ENCODE data around the gene PLPPR4.

DNA sequence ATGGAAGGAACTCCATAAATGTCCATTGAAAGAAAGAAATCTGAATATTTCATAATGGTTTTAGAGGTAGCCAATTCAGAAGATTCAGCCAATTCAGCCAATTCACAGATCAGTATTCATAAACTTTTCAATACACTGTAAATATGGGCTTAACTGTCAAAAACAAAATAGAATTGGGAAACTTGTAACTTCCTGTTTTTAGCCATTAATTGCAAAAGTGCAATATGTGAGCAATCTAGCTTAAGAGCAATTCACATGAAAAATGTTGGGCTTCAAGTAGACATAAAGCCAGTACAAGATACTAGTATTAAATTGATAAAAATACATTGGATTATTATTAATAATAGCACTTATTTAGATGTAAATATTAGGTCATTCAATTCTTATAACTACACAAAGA, 27.5 kb upstream of the PLPPR4 start:
- no peak for TF ChIP-seq POLR2A (IDR thresholded peaks at IDR 0.05)
- TF ChIP-seq, protein P1, sequence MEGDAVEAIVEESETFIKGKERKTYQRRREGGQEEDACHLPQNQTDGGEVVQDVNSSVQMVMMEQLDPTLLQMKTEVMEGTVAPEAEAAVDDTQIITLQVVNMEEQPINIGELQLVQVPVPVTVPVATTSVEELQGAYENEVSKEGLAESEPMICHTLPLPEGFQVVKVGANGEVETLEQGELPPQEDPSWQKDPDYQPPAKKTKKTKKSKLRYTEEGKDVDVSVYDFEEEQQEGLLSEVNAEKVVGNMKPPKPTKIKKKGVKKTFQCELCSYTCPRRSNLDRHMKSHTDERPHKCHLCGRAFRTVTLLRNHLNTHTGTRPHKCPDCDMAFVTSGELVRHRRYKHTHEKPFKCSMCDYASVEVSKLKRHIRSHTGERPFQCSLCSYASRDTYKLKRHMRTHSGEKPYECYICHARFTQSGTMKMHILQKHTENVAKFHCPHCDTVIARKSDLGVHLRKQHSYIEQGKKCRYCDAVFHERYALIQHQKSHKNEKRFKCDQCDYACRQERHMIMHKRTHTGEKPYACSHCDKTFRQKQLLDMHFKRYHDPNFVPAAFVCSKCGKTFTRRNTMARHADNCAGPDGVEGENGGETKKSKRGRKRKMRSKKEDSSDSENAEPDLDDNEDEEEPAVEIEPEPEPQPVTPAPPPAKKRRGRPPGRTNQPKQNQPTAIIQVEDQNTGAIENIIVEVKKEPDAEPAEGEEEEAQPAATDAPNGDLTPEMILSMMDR (IDR thresholded peaks at IDR 0.05 in 8 of 11, conservative IDR thresholded peaks at IDR 0.05 in 3 of 11), result no peak
- TF ChIP-seq POLR2AphosphoS5 (IDR thresholded peaks at IDR 0.05), result no peak
